Epithelial cell of esophagus (primary cell): ENCODE results near the gene GBX1.

Experiments used
- DNase-seq: peaks from one replicate; pipeline ENCODE4 v3.0.0; 2010; ENCODE audit warnings: low read depth
- H3K4me3 ChIP-seq: 2 replicates; pipeline ENCODE4 v1.5.1; 2011; ENCODE audit warnings: mild to moderate bottlenecking, low read length, control low read depth
- TF ChIP-seq, protein P1 (sequence below): IDR thresholded peaks from 2 replicates; pipeline ENCODE4 v1.5.1; 2011; ENCODE audit warnings: low read depth, mild to moderate bottlenecking, low read length, control low read depth, inconsistent platforms; ENCODE audit not compliant: insufficient read depth; ENCODE audit errors: missing control alignments

Gene GBX1

DNA sequence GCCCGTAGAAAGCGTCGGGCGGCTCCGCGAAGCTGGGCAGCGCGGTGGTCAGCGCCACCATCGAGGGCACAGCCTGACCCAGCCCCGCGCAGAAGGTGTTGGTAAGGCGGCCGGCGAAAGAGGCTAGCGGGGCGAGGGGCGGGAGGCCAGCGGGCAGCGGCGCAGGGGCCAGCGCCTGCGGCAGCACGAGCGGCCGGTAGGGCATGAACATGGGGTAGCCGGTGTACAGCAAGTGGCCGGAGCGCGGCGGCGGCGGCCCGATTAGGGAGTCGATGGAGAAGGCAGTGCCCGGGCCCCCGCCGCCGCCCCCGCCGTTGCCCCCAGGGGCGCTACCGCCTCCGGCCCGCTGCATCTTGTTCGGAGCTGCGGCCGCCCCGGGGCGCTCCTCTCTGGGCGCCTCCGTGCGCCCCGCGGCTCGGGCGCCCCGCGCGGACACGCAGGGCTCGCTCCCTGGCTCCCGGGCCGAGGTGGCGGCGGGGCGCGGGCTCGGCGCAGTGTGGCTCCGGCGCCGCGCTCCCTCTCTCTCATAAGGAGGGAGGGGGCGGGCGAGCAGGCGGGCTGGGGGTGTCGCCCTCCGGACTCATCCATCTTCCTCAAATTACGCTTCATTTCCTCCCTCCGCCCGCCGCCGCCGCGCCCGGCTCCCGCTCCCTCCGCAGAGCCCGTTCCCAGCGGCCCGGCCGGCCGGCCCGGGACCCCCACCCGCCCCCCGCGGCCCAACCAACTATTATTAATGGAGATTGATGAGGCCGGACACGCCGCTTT is at the start of gene GBX1:
Gene GBX1, minus strand, starts transcription at position 498 of the 765 bp plus-strand sequence. Its CDS starts 146 bp downstream, at position 352.
- TF ChIP-seq, protein P1, sequence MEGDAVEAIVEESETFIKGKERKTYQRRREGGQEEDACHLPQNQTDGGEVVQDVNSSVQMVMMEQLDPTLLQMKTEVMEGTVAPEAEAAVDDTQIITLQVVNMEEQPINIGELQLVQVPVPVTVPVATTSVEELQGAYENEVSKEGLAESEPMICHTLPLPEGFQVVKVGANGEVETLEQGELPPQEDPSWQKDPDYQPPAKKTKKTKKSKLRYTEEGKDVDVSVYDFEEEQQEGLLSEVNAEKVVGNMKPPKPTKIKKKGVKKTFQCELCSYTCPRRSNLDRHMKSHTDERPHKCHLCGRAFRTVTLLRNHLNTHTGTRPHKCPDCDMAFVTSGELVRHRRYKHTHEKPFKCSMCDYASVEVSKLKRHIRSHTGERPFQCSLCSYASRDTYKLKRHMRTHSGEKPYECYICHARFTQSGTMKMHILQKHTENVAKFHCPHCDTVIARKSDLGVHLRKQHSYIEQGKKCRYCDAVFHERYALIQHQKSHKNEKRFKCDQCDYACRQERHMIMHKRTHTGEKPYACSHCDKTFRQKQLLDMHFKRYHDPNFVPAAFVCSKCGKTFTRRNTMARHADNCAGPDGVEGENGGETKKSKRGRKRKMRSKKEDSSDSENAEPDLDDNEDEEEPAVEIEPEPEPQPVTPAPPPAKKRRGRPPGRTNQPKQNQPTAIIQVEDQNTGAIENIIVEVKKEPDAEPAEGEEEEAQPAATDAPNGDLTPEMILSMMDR = no peak
- H3K4me3 ChIP-seq = peak within 1 kb of the TSS; percentile 7
- no peak for DNase-seq

DNA sequence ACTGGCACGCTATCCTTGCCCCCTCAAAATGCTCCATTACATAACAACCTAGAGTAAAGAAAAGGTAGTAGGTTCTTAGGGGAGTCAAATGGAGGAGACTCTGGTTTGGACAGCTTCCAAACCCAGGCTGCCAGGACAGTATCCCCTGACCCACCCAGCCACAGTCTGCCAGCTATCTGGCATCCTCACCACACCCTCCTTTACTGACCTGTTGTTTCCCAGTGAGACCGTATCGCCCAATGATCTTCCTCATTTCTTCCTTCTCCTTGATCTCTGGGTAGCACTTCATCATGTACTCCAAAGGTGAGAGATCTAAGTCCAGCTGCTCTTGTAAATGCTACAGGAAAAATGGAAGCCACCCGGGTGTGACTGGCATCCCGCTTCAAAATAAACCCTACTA is 47.9 kb upstream of the GBX1 start:
- TF ChIP-seq, protein P1 = no peak
- no peak overlapping the region for H3K4me3 ChIP-seq
- no peak for DNase-seq

DNA sequence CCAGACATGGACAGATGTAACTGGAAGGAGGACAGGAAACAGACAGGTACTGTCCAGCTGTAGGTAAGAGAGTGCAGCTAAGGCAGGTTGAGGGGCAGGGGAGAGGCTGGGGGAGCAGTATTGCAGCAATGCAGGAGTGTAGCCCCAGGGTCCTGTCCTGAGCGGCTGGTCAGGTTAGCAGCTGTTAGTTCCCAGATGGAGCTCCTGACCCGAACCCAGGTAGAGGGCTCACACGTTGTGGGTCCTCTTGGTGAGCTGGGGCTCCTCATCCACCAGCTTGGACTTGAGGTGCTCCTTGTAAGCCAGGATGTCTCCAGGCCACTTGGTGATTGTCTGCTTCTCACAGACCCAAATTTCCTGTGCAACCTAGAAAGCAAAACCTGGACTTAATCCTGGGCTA is 46.3 kb upstream of the GBX1 start:
- H3K4me3 ChIP-seq = no peak overlapping the region
- TF ChIP-seq, protein P1 = no peak
- DNase-seq = no peak

DNA sequence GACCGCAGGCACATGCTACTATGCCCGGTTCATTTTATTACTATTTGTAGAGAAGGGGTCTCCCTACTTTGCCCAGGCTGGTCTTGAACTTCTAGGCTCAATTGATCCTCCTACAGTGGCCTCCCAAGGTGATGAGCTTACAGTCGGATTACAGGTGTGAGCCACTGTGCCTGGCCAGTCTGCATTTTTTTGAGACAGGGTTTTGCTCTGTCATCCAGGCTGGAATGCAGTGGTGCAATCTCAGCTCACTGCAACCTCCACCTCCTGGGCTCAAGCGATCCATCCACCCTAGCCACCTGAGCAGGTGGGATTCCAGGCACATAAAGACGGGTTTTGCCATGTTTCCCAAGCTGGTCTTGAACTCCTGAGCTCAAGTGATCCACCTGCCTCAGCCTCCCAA is 45.1 kb upstream of the GBX1 start:
- TF ChIP-seq, protein P1 = no peak
- no peak overlapping the region for H3K4me3 ChIP-seq
- DNase-seq = peak; percentile 62

DNA sequence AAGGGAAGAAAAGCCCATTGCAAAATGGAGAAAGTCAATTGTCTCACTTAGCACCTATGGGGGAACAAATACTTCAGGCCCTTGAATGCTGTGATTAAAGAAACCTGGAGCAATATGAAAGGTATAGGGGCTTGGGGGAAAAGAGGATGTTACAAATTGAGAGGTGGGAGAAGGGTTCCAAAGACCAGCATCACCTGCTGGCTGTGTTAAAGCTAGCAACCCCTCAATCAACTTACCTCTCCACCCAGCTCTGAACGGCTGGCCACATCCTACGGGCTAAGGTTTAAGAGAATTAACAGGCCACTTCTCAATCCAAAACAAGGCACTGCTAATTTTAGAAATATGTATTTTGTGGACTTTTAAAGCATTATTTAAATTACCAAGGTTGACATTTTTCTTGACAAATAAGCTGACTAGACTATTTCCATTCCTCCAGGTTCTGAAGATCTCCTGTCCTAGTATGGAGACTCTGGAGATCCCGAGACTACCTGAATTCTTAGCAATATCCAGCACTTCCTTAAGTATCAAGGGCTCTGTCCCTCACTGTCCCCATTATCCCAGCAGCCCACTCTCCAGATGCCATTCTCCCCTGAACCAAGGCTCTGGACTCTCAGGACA is 43.8 kb upstream of the GBX1 start:
- no peak for DNase-seq
- no peak overlapping the region for H3K4me3 ChIP-seq
- TF ChIP-seq, protein P1 = no peak

DNA sequence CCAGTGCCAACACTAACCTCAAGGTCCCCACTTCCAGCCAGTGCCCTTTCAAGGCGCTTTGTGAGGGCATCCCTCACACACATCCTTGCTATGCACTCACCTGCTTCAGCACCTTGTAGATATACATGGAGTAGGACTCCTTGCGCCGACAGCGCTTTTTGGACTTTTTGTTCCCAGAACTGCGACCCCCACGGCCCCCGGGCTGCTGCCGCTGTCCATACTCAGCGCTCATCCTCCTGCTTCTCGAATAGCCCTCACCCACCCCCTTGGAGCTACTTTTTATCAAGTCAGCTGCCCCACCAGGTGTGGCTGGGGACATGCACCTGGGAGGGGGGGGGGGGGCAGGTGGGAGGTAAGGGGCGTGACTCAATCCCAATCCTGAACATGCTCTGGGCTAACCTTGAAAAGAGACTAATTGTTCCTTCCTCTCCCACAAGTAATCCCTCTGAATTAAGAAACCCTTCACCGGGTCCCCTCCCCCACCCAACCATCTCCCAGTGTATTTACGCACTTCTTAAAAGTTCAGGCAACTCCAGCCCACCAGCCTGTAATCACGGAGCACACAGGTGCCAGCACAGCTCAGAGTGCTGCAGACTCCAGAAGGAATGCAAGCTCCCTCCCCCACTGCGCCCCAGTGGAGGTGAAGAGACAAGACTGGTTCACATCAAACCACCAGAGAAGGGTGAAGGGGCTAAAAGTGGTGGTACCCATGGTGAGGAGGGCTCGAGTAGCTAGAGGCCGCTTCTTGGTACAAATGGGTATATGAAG is 42.8 kb upstream of the GBX1 start, which contains the start of gene H2BK1:
Gene H2BK1, minus strand, starts transcription at position 402 of the 768 bp plus-strand sequence. Its CDS starts 170 bp downstream, at position 232.
- DNase-seq = no peak
- no peak within 1 kb of the TSS for H3K4me3 ChIP-seq
- TF ChIP-seq, protein P1 = no peak
